H1 (cell line): ENCODE measurements around the gene KCNG3. TPM values are rescaled to one million over a fixed set of nuclear protein-coding genes. Genes with fewer than 3 reads are reported as not detected.

ENCODE experiments used
- BRCA1 ChIP-seq: IDR thresholded peaks from 2 replicates; pipeline ENCODE4 v1.6.1; 2012; ENCODE audit warnings: low read depth, low read length, improper control_type of control experiment
- EP300 ChIP-seq, 2 experiments: IDR thresholded peaks; 1 replicate in 1 of 2; 2 replicates in 1 of 2; pipeline ENCODE4 v1.6.1; 2011 to 2012; ENCODE audit warnings: low read depth in 2 of 2, low read length in 2 of 2, mild to moderate bottlenecking in 2 of 2, borderline replicate concordance in 1 of 2, inconsistent platforms in 1 of 2, moderate library complexity in 1 of 2
- POLR2A ChIP-seq, 2 experiments: IDR thresholded peaks; 1 replicate in 1 of 2; 2 replicates in 1 of 2; pipeline ENCODE4 v1.6.1; 2011; ENCODE audit warnings: low read depth in 2 of 2, low read length in 2 of 2, mild to moderate bottlenecking in 2 of 2; ENCODE audit errors: control extremely low read depth in 1 of 2
- POU5F1 ChIP-seq: IDR thresholded peaks from 2 replicates; pipeline ENCODE4 v1.6.1; 2011; ENCODE audit warnings: low read depth, mild to moderate bottlenecking, low read length, moderate library complexity
- RBBP5 ChIP-seq: IDR thresholded peaks from 2 replicates; pipeline ENCODE4 v1.7.1; 2012; ENCODE audit warnings: low read depth, mild to moderate bottlenecking, inconsistent platforms, low read length, moderate library complexity, borderline replicate concordance
- SAP30 ChIP-seq: fragments of 300-600 bp; sonication (generic); IDR thresholded peaks from 2 replicates; pipeline ENCODE4 v1.7.1; 2012; ENCODE audit warnings: low read length, moderate library complexity, mild to moderate bottlenecking, inconsistent platforms; ENCODE audit not compliant: insufficient read depth, insufficient replicate concordance
- polyA plus RNA-seq, 7 experiments: library from polyadenylated mRNA; depleted of rRNA in 3 of 7; stranded (reverse) in 5 of 7; unstranded in 2 of 7; fragments of >200 nt in 5 of 7; fragments of 200-250 nt in 2 of 7; gene quantifications; 1 replicate in 5 of 7; 2 replicates in 1 of 7; 4 replicates in 1 of 7; pipeline versions ENCODE4 v1.2.1 to v1.2.3, GENCODE V29; 2011 to 2013; ENCODE audit warnings: missing spikeins in 2 of 7, mixed read lengths in 2 of 7
- total RNA-seq: library from RNA; stranded (reverse); fragmentation: NEBNext Ultra II Directional; extraction: Animal tissue kit (Norgen Biotek cat#: 25700); gene quantifications from 2 replicates; pipeline ENCODE4 v1.2.1, GENCODE V29; 2021

KCNG3 gene
- total and polyA plus RNA-seq, 2 of the 8 experiments (the other 6 are each of a cell fraction or from before 2014, with no cell fraction given), result 8.1 to 21.3 TPM

DNA sequence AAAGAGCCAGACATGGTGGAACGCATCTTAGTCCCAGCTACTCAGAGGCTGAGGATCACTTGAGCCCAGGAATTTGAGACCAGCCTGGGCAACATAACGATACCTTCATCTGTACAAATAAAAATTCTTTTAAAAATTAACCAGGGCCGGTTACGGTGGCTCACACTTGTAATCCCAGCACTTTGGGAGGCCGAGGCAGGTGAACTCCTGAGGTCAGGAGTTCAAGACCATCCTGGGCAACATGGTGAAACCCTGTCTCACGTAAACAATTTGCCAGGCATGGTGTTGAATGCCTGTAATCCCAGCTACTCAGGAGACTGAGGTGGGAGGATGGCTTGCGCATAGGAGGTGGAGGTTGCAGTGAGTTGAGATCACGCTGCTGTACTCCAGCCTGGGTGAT is 25.8 kb upstream of the KCNG3 start (continued):
- TF ChIP-seq RBBP5 (no peak), POU5F1 (no peak), POLR2A (IDR thresholded peaks at IDR 0.05; ENCODE audit: control extremely low read depth in 1 of 2, low read depth in 2 of 2, low read length in 2 of 2) (no peak), SAP30 (no peak), BRCA1 (no peak), EP300 (IDR thresholded peaks at IDR 0.05; ENCODE audit: borderline replicate concordance in 1 of 2, low read depth in 2 of 2, low read length in 2 of 2) (no peak)
